Measurements from ENCODE around the gene RXYLT1. TPM values are rescaled to one million over a fixed set of nuclear protein-coding genes. Genes with fewer than 3 reads are reported as not detected.
"Not testable (repeated sequence)": the region's sequence is repeated elsewhere in the genome, so short reads cannot be mapped to it uniquely, and the experiment has no call there.

The RXYLT1 gene
- 13.2 and 14.9 TPM in 2 replicates for total RNA-seq
- 15.8 and 19.6 TPM in 2 replicates for polyA plus RNA-seq
- 13.0 and 13.1 TPM in 2 replicates for polyA plus RNA-seq (2012)
- polyA minus RNA-seq (ENCODE audit: low replicate concordance), result 2.5 and 3.4 TPM in 2 replicates

DNA sequence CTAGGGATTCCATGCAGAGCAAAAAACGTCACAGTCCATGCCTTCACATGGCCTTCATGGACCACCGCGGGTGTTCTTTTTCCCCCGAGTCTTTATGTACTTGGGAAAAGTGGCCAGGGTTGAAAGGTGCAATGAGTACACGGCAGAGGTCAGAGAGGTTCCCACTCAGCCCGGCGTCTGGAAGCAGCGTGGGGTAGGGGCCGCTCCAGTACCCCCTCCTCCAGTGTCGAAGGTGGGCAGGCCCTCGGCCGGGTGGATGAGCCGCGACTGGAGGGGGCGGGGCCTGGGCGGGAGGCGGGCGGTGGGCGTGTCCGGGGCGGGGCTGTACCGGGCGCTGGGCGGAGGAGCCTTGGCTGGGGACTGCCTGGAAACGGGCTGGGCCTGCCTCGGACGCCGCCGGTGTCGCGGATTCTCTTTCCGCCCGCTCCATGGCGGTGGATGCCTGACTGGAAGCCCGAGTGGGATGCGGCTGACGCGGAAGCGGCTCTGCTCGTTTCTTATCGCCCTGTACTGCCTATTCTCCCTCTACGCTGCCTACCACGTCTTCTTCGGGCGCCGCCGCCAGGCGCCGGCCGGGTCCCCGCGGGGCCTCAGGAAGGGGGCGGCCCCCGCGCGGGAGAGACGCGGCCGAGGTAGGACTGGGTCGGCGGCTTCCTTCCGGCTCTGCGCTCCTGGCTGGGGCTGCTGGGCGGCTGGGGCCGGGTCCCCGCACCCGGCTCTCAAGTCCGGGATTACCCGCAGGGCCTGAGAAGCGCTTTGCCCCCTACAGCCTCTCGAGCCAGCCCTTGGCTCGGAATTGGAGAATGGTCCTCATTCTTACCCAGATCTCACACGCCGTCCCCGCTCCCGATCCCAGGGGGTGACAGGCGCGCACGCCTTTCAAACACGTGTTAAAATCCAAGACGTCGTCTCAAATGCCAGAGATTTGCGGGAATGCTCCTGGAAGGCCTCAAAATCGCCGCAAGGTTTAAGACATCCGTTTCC is at the start of gene RXYLT1:
RXYLT1 (plus strand) TSS at position 412 of the 984 bp plus-strand sequence; CDS start at position 464, 52 bp downstream.
- DNase-seq (ENCODE audit: low read depth in 2 of 2), result peak; percentile 72 to 81
- H4K20me1 ChIP-seq (ENCODE audit: control insufficient read depth, extremely low read depth, insufficient read depth, low read length), result no peaks in the 10 kb centered on the region
- H3K9ac ChIP-seq (ENCODE audit: insufficient read depth, low read length), result peak within 1 kb of the TSS; percentile 96
- no peaks in the 10 kb centered on the region for H3K36me3 ChIP-seq (ENCODE audit: control insufficient read depth, insufficient read depth, low read length)
- peaks cover 3% of the 10 kb centered on the region for H3K79me2 ChIP-seq (ENCODE audit: control insufficient read depth, insufficient read depth, low read length)
- no peaks in the 10 kb centered on the region for H3K9me3 ChIP-seq (ENCODE audit: control insufficient read depth, insufficient read depth, low read depth, low read length)
- H3K27ac ChIP-seq (ENCODE audit: insufficient read depth, low read length), result peak within 1 kb of the TSS; percentile 89
- no peaks in the 10 kb centered on the region for H3K27me3 ChIP-seq (ENCODE audit: control insufficient read depth, insufficient read depth, low read length)
- TF ChIP-seq CTCF (conservative IDR thresholded peaks at IDR 0.05 in 1 of 2, IDR thresholded peaks at IDR 0.05 in 1 of 2; ENCODE audit: low read depth in 1 of 2, low read length in 2 of 2) (no peak), EZH2 (IDR thresholded peaks at IDR 0.05; ENCODE audit: low read length, missing control alignments) (no peak)
- peak within 1 kb of the TSS; percentile 95 for H2AFZ ChIP-seq (ENCODE audit: low read length)
- peak within 1 kb of the TSS; percentile 97 for H3K4me2 ChIP-seq (ENCODE audit: extremely low read depth, insufficient read depth, low read length)
- no peaks in the 10 kb centered on the region for H3K4me1 ChIP-seq (ENCODE audit: control insufficient read depth, extremely low read depth, insufficient read depth, low read length)
- H3K4me3 ChIP-seq (replicated peaks in 1 of 4; ENCODE audit: control extremely low read depth in 1 of 4, insufficient read depth in 1 of 4, low read depth in 3 of 4, low read length in 4 of 4), result peak within 1 kb of the TSS; percentile 61 to 100 (median 78)

DNA sequence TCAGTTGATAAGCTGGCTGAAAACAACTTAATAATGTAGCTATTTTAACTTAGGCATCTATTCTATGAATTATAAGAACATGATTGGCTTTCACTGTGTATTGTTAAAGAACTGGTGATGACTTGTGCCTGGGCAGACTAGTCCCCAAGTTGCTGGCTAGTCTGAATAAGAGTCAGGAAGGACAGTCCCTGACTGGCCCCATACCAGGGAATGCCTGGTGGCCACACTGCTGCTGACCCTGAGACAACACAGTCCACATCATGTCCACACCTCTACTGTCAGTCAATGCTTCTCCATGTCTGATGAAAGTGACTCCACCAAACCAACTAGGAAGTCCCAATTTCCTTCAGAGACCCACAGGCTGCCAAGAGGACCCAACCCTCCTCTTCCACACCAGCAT is 46.9 kb upstream of the RXYLT1 start:
- H3K36me3 ChIP-seq (ENCODE audit: control insufficient read depth, insufficient read depth, low read length); H3K4me3 ChIP-seq (replicated peaks in 1 of 4; ENCODE audit: control extremely low read depth in 1 of 4, insufficient read depth in 1 of 4, low read depth in 3 of 4, low read length in 4 of 4); H3K9me3 ChIP-seq (ENCODE audit: control insufficient read depth, insufficient read depth, low read depth, low read length); H3K79me2 ChIP-seq (ENCODE audit: control insufficient read depth, insufficient read depth, low read length); H4K20me1 ChIP-seq (ENCODE audit: control insufficient read depth, extremely low read depth, insufficient read depth, low read length); H3K9ac ChIP-seq (ENCODE audit: insufficient read depth, low read length); DNase-seq (ENCODE audit: low read depth in 2 of 2); H3K27me3 ChIP-seq (ENCODE audit: control insufficient read depth, insufficient read depth, low read length); H3K4me1 ChIP-seq (ENCODE audit: control insufficient read depth, extremely low read depth, insufficient read depth, low read length); H3K27ac ChIP-seq (ENCODE audit: insufficient read depth, low read length); H3K4me2 ChIP-seq (ENCODE audit: extremely low read depth, insufficient read depth, low read length); H2AFZ ChIP-seq (ENCODE audit: low read length): not testable (repeated sequence)

GRCh38 chr12:63733585-63733984 is 46.1 kb upstream of the RXYLT1 start:
- not testable (repeated sequence) for H3K79me2 ChIP-seq (ENCODE audit: control insufficient read depth, insufficient read depth, low read length); H3K9ac ChIP-seq (ENCODE audit: insufficient read depth, low read length); H3K4me3 ChIP-seq (replicated peaks in 1 of 4; ENCODE audit: control extremely low read depth in 1 of 4, insufficient read depth in 1 of 4, low read depth in 3 of 4, low read length in 4 of 4); DNase-seq (ENCODE audit: low read depth in 2 of 2); H2AFZ ChIP-seq (ENCODE audit: low read length); H3K9me3 ChIP-seq (ENCODE audit: control insufficient read depth, insufficient read depth, low read depth, low read length); H3K27me3 ChIP-seq (ENCODE audit: control insufficient read depth, insufficient read depth, low read length); H3K36me3 ChIP-seq (ENCODE audit: control insufficient read depth, insufficient read depth, low read length); H4K20me1 ChIP-seq (ENCODE audit: control insufficient read depth, extremely low read depth, insufficient read depth, low read length); H3K4me2 ChIP-seq (ENCODE audit: extremely low read depth, insufficient read depth, low read length); H3K4me1 ChIP-seq (ENCODE audit: control insufficient read depth, extremely low read depth, insufficient read depth, low read length); H3K27ac ChIP-seq (ENCODE audit: insufficient read depth, low read length)

GRCh38 chr12:63740551-63740950 is 39.2 kb upstream of the RXYLT1 start:
- not testable (repeated sequence) for H2AFZ ChIP-seq (ENCODE audit: low read length); H3K4me1 ChIP-seq (ENCODE audit: control insufficient read depth, extremely low read depth, insufficient read depth, low read length); H3K27ac ChIP-seq (ENCODE audit: insufficient read depth, low read length); H3K27me3 ChIP-seq (ENCODE audit: control insufficient read depth, insufficient read depth, low read length); H3K9ac ChIP-seq (ENCODE audit: insufficient read depth, low read length); H3K36me3 ChIP-seq (ENCODE audit: control insufficient read depth, insufficient read depth, low read length); H3K9me3 ChIP-seq (ENCODE audit: control insufficient read depth, insufficient read depth, low read depth, low read length); H4K20me1 ChIP-seq (ENCODE audit: control insufficient read depth, extremely low read depth, insufficient read depth, low read length); H3K79me2 ChIP-seq (ENCODE audit: control insufficient read depth, insufficient read depth, low read length); H3K4me3 ChIP-seq (replicated peaks in 1 of 4; ENCODE audit: control extremely low read depth in 1 of 4, insufficient read depth in 1 of 4, low read depth in 3 of 4, low read length in 4 of 4); DNase-seq (ENCODE audit: low read depth in 2 of 2); H3K4me2 ChIP-seq (ENCODE audit: extremely low read depth, insufficient read depth, low read length)

DNA sequence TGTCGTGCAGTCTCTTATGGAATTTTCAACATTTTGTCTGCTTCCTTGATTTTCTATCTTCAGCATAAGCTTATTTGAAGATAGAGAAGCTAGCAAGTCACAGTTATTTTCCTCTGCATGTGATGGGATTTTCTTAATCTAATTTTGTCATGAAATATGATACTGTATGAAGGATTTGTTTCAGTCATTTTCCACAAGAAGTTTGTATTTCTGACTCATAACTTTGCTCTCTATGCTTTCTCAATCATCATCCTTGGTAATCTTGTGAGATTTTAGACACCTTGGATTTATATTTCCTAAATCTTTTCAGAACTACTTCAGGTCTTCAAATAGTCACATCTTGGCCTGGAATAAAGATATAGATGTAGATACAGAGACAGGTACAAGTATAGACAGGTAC is 38.3 kb upstream of the RXYLT1 start:
- not testable (repeated sequence) for H3K9me3 ChIP-seq (ENCODE audit: control insufficient read depth, insufficient read depth, low read depth, low read length); H3K4me2 ChIP-seq (ENCODE audit: extremely low read depth, insufficient read depth, low read length); H3K4me3 ChIP-seq (replicated peaks in 1 of 4; ENCODE audit: control extremely low read depth in 1 of 4, insufficient read depth in 1 of 4, low read depth in 3 of 4, low read length in 4 of 4); H3K27ac ChIP-seq (ENCODE audit: insufficient read depth, low read length); H4K20me1 ChIP-seq (ENCODE audit: control insufficient read depth, extremely low read depth, insufficient read depth, low read length); H3K4me1 ChIP-seq (ENCODE audit: control insufficient read depth, extremely low read depth, insufficient read depth, low read length); H2AFZ ChIP-seq (ENCODE audit: low read length); H3K36me3 ChIP-seq (ENCODE audit: control insufficient read depth, insufficient read depth, low read length); H3K9ac ChIP-seq (ENCODE audit: insufficient read depth, low read length); H3K27me3 ChIP-seq (ENCODE audit: control insufficient read depth, insufficient read depth, low read length); H3K79me2 ChIP-seq (ENCODE audit: control insufficient read depth, insufficient read depth, low read length)
- peak in 1 of 2 donors; percentile 4 for DNase-seq (ENCODE audit: low read depth in 2 of 2)

DNA sequence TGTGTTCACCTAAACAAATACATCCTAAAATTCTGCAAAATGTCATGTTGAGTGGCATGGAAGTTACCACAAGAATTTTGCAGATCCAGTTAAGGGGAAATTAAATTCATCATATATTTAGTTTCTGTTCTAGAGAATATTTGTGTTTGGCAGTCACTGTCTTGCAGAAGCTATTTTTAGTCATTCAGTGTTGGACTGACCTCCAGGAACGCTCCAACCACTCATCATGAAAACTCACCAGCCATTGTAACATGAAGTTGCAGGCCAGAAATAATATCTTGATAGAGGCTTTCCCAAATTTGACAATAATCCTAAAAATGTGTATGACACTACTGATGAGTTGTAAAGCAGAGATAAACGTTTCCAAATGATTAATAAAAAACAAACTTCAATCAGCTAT is 35.6 kb upstream of the RXYLT1 start:
- H3K27me3 ChIP-seq (ENCODE audit: control insufficient read depth, insufficient read depth, low read length); H3K36me3 ChIP-seq (ENCODE audit: control insufficient read depth, insufficient read depth, low read length); H3K9ac ChIP-seq (ENCODE audit: insufficient read depth, low read length); H3K79me2 ChIP-seq (ENCODE audit: control insufficient read depth, insufficient read depth, low read length); H4K20me1 ChIP-seq (ENCODE audit: control insufficient read depth, extremely low read depth, insufficient read depth, low read length); H2AFZ ChIP-seq (ENCODE audit: low read length); H3K4me1 ChIP-seq (ENCODE audit: control insufficient read depth, extremely low read depth, insufficient read depth, low read length); H3K4me2 ChIP-seq (ENCODE audit: extremely low read depth, insufficient read depth, low read length); H3K4me3 ChIP-seq (replicated peaks in 1 of 4; ENCODE audit: control extremely low read depth in 1 of 4, insufficient read depth in 1 of 4, low read depth in 3 of 4, low read length in 4 of 4); H3K27ac ChIP-seq (ENCODE audit: insufficient read depth, low read length); H3K9me3 ChIP-seq (ENCODE audit: control insufficient read depth, insufficient read depth, low read depth, low read length): not testable (repeated sequence)
- DNase-seq (ENCODE audit: low read depth in 2 of 2), result peak in 1 of 2 donors; percentile 55

Measured in fibroblast of lung (primary cell).